Stimulated activated CD8-positive, alpha-beta memory T cell treated with anti-CD3 and anti-CD28 coated beads, Interleukin-2, amount 100 ng/mL, for 1 hour (primary cell): ENCODE measurements around the gene DYNLT2B.
"Not testable (repeated sequence)": the region's sequence is repeated elsewhere in the genome, so short reads cannot be mapped to it uniquely, and the experiment has no call there.

Source experiments
- DNase-seq, 2 donors: peaks; one replicate each; pipeline ENCODE4 v3.0.0-alpha.2; 2020; ENCODE audit warnings: low read depth in 2 of 2

Gene DYNLT2B

DNA sequence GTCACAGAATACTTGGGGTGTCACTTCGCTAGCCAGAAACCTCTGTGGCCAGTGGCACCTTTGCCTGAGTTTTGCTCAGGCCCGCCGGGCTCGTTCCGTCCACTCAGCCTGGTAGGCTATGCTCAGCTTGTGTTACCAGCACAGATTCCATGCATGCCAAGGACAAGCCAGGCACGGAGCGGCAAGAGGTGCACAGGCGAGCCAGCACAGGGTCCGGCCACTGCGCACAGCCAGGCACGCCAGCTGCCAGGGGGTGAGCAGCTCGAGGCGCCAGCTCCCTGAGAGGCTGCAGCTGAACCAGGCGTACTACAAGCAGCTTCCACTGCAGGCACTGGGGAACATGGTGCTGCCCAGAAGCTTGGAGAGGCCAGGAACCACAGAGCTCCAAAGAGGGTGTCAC lies 45.2 kb downstream of the DYNLT2B start:
- DNase-seq, result no peak

DNA sequence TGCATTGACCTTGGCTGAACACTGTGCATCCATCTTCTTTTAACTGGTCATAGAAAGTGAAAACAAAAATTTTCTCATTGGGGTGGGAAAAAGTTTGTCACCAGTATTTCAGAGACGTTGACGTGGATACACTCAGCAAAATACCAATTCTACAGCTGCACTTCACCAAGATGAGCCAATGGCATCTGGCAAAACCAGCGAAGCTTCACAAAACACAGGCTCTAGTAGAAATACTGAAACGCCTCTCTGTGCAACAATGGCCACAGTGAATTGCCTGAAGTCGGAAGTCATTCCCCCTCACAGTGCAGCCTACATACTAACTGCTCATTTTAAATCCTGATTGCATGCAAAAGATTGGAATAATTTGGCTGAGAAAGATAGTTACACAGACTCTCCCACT lies 47.5 kb downstream of the DYNLT2B start:
- no peak for DNase-seq

DNA sequence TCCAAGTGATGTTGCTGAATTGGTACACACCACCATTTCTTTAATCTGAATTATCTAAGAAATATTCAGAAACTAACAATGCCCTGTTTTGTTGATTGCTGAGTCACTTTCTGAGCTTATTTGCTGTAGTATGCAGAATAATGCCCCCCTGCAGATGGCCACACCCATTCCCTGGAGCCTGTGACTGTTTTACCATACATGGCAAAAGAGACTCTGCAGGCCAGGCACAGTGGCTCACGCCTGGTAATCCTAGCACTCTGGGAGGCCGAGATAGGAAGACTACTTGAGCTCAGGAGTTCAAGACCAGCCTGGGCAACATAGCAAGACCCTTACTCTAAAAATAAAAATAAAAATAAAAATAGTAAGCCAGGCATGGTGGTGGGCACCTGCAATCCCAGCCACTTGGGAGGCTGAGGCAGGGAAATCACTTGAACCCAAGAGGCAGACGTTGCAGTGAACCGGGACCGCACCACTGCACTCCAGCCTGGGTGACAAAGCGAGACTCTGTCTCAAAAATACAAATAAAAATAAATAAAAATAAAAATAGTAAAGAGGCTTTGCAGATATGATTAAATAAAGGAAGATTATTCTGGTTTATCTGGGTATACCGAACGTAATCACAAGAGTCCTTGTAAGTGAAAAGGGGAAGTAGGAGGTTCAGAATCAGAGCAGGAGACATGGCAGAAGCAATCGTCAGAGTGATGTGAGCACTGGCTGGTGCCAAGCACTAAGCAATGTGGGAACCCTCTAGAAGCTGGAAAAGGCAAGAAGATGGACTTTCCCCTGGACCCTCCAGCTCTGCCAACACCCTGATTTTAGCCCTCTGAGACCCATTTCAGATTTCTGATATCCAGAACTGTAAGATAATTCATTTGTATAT lies 49.5 kb downstream of the DYNLT2B start:
- DNase-seq, result no peak

DNA sequence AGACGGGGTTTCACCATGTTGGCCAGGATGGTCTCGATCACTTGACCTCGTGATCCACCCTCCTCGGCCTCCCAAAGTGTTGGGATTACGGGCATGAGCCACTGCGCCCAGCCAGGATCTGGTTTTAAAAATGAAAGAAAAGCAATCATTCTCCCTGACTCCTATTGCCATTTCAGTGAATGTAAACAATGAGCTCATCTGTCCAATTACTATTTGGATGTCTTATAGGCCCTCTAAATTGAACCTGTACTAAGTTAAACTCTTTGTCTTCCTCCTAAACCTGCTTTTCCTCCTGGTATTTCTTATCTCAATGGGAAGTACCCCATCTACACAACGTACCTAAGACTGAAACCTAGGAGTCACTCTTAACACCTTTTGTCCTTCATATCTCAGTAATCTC lies 54.2 kb downstream of the DYNLT2B start:
- no peak for DNase-seq

DNA sequence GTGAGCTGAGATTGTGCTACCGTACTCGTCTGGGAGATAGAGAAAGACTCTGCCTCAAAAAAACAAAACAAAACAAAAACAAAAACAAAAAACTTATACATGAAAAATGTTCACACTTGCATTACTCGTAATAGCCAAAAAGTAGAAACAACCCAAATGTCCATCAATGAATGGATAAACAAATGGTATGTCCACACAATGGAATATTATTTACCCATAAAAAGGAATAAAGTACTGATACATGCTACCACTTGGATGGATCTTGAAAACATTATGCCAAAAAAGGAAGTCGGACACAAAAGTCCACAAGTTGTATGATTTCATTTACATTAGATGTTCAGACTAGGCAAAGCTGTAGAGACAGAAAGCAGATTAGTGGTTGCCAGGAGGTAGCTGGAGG lies 57.3 kb downstream of the DYNLT2B start:
- no peak for DNase-seq

DNA sequence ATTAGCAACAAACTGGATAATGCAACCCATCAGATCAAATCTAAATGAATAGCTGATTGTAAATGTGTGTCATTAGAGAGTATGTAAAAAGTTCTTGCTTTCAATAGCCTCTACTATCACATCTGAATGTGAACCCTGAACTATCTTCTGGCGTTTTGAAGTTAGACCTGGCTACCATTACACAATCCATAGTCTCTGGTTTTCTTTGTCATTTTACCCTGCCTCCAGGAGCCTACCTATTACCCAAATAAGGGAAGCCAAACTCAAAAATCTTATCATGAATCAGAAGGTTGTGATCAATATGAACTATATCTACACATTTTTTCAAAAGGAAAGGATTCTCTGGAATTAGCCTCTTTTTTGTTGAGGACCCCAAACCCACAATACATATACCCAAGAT lies 62.3 kb downstream of the DYNLT2B start:
- no peak for DNase-seq

DNA sequence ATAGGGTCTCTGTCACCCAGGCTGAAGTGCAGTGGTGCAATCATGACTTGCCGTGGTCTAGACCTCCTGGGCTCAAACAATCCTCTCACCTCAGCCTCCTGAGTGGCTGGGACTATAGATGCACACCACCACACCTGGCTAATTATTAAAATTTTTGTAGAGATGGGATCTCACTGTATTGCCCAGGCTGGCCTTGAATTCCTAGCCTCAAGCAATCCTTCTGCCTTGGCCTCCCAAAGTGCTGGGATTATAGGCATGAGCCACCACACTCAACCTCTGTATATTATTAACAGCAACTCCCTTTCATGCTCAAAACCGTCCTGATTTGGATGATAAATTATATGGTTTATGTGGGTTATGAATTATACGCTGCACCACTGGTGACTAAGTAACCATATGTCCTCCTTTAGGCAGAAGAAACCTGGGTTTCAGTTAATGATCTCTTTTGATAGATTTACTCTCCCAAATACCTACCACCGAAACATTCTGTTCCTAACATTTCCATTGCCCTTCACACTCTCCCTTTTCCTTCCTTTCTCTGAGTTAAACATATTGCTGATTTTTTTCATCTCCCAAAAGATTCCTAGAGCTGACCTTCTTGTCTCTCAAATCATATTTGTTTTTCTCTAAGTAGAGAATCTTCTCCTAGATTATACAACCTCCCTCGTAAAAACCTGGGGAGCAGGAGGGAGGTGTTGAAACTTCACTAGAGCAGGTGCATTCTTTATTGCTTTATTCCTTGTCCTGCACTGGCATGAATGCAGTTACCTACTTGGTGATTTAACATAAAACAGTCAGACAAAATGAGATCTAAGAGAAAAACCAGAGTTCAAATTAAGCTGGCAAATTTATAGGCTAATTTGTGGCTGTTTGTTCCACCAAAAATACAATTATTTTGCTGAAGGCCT lies 63.4 kb downstream of the DYNLT2B start:
- no peak for DNase-seq

DNA sequence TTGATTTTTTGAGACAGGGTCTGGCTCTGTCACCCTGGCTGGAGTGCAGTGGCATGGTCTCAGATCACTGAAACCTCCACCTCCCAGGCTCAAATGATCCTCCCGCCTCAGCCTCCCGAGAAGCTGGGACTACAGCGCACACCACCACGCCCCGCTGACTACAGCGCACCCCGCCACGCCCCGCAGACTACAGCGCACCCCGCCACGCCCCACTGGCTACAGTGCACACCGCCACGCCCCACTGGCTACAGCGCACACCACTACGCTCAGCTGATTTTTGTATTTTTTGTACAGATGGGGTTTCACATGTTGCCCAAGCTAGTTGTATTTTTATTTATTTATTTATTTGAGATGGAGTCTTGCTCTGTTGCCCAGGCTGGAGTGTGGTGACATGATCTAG lies 66.1 kb downstream of the DYNLT2B start:
- no peak for DNase-seq

DNA sequence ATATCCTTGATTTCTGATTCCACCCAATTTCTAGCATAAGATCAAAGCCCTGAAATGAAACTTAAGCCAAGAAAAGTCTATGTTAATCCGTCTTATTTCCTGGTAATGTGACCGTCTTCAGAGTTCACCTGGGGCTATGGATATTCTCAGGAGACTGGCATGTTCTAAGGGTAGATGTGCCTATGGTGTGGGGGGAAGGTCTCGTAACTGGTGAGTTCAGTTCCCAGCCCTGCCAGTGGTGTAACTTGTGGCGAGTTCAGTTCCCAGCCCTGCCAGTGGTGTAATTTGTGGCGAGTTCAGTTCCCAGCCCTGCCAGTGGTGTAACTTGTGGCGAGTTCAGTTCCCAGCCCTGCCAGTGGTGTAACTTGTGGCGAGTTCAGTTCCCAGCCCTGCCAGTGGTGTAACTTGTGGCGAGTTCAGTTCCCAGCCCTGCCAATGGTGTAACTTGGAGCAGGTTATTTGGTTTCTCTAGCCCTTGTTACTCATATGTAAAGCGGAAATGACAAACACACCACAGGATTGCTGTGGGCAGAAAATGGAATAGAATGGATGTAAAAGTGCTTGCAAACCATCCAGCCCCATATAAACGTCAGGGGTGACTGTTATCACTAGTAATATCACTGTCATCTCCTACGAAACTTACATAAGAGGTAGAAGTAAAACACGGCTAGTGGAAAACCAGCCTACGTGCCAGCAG lies 71.3 kb downstream of the DYNLT2B start:
- no peak for DNase-seq

DNA sequence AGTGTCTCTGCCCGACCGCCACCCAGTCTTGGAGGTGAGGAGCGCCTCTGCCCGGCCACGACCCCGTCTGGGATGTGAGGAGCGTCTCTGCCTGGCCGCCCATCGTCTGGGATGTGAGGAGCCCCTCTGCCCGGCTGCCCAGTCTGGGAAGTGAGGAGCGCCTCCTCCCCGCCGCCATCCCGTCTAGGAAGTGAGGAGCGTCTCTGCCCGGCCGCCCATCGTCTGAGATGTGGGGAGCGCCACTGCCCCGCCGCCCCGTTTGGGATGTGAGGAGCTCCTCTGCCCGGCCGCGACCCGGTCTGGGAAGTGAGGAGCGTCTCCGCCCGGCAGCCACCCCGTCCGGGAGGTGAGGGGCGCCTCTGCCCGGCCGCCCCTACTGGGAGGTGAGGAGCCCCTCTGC lies 73.9 kb downstream of the DYNLT2B start:
- DNase-seq, result not testable (repeated sequence)

DNA sequence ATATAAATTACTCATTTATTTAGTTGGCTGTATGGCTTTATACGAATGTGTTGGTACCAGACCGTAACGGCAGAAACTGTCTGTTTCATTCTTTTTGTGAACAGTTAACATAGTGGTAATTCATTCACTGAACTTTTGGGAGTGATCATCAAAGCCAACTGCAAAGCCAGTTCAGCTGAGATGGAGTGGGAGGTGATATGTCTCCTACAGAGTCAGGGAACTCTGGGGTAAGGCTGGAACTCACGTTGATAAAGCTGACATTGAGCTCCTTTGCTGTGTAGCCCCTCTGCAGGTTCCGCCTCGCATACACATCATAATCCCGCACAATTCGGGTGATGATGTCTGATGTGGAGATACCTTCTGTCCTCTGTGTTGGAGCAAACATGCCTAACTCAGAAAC lies 76.3 kb downstream of the DYNLT2B start:
- DNase-seq, result no peak
